HCT116 (cell line): ENCODE data around the gene EVC.

Source experiments
- ATF3 ChIP-seq: IDR thresholded peaks from 2 replicates; pipeline ENCODE4 v1.6.1; 2012
- CBX3 ChIP-seq: IDR thresholded peaks from 2 replicates; pipeline ENCODE4 v1.6.1; 2012; ENCODE audit warnings: low read depth
- CTCF ChIP-seq, 3 experiments: fragments of 200-600 bp in 1 of 3; sonication (generic) in 1 of 3; IDR thresholded peaks in 2 of 3; conservative IDR thresholded peaks in 1 of 3; 2 replicates each; pipeline ENCODE4 v1.5.1; 2012 to 2017; ENCODE audit warnings: low read depth in 2 of 3, low read length in 2 of 3, antibody characterized with exemption in 1 of 3, borderline replicate concordance in 1 of 3, control low read depth in 1 of 3, mild to moderate bottlenecking in 1 of 3, mixed read lengths in 1 of 3, mixed run types in 1 of 3, moderate library complexity in 1 of 3; ENCODE audit not compliant: insufficient read depth in 1 of 3
- EGR1 ChIP-seq: IDR thresholded peaks from 2 replicates; pipeline ENCODE4 v1.6.1; 2012; ENCODE audit warnings: low read depth
- EZH2phosphoT487 ChIP-seq: fragments of 200-600 bp; IDR thresholded peaks from 2 replicates; pipeline ENCODE4 v1.6.1; 2018; ENCODE audit warnings: antibody characterized with exemption, borderline replicate concordance
- JUND ChIP-seq: IDR thresholded peaks from 2 replicates; pipeline ENCODE4 v1.6.1; 2012
- POLR2AphosphoS5 ChIP-seq: IDR thresholded peaks from 2 replicates; pipeline ENCODE4 v1.6.1; 2011; ENCODE audit warnings: mild to moderate bottlenecking, low read depth, low read length, moderate library complexity
- REST ChIP-seq: IDR thresholded peaks from 2 replicates; pipeline ENCODE4 v1.6.1; 2012; ENCODE audit warnings: low read depth
- SP1 ChIP-seq: IDR thresholded peaks from 2 replicates; pipeline ENCODE4 v1.6.1; 2012; ENCODE audit warnings: low read depth
- YY1 ChIP-seq: IDR thresholded peaks from 2 replicates; pipeline ENCODE4 v1.6.1; 2011; ENCODE audit warnings: low read length, low read depth, moderate library complexity, mild to moderate bottlenecking; ENCODE audit not compliant: insufficient replicate concordance; ENCODE audit errors: extremely low read depth
- ZNF274 ChIP-seq: fragments of 200-500 bp; sonication (Bioruptor generic); IDR thresholded peaks from 2 replicates; pipeline ENCODE4 v1.6.1; 2014; ENCODE audit warnings: mild to moderate bottlenecking, low read depth, low read length, inconsistent platforms
- TF ChIP-seq, protein P1 (sequence below): IDR thresholded peaks from 2 replicates; pipeline ENCODE4 v1.6.1; 2011; ENCODE audit warnings: mild to moderate bottlenecking, low read length, moderate library complexity; ENCODE audit not compliant: insufficient replicate concordance; ENCODE audit errors: extremely low read depth
- TF ChIP-seq, protein P2 (sequence below): IDR thresholded peaks from 2 replicates; pipeline ENCODE4 v1.6.1; 2012

DNA sequence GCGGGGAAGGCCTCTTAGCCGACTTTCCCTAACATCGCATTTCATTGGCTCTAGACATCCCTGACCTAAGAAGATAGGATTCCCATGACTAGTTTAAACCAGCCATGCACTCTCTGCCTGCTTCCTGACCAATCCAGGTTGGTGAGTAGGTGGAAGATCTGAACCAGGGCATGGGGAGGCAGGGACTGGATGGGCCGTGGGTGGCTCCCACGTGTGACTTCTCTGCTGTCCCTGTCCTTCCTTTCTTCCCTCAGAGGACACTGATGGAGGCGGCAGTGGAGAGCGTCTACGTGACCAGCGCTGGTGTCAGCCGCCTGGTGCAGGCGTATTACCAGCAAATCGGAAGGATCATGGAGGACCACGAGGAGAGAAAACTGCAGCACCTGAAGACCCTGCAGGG, 90.7 kb downstream of the EVC start:
- TF ChIP-seq EGR1 (no peak), CTCF (IDR thresholded peaks at IDR 0.05 in 2 of 3, conservative IDR thresholded peaks at IDR 0.05 in 1 of 3; ENCODE audit: borderline replicate concordance in 1 of 3, insufficient read depth in 1 of 3, low read depth in 2 of 3, low read length in 2 of 3) (no peak), POLR2AphosphoS5 (no peak), YY1 (no peak), REST (no peak), ATF3 (no peak), JUND (no peak), CBX3 (no peak), ZNF274 (no peak), EZH2phosphoT487 (no peak), SP1 (no peak)
- TF ChIP-seq, protein P1, sequence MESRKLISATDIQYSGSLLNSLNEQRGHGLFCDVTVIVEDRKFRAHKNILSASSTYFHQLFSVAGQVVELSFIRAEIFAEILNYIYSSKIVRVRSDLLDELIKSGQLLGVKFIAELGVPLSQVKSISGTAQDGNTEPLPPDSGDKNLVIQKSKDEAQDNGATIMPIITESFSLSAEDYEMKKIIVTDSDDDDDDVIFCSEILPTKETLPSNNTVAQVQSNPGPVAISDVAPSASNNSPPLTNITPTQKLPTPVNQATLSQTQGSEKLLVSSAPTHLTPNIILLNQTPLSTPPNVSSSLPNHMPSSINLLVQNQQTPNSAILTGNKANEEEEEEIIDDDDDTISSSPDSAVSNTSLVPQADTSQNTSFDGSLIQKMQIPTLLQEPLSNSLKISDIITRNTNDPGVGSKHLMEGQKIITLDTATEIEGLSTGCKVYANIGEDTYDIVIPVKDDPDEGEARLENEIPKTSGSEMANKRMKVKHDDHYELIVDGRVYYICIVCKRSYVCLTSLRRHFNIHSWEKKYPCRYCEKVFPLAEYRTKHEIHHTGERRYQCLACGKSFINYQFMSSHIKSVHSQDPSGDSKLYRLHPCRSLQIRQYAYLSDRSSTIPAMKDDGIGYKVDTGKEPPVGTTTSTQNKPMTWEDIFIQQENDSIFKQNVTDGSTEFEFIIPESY: no peak
- TF ChIP-seq, protein P2, sequence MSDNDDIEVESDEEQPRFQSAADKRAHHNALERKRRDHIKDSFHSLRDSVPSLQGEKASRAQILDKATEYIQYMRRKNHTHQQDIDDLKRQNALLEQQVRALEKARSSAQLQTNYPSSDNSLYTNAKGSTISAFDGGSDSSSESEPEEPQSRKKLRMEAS: no peak
